Natural killer cell treated with Interleukin-12 subunit alpha and Interleukin-12 subunit beta and Interleukin-15 and Interleukin-18, amount 100 ng/mL, for 72 hours (primary cell): Measurements from ENCODE around the gene GTF2F1. TPM values are rescaled to one million over a fixed set of nuclear protein-coding genes. Genes with fewer than 3 reads are reported as not detected.
"Not testable (repeated sequence)": the region's sequence is repeated elsewhere in the genome, so short reads cannot be mapped to it uniquely, and the experiment has no call there.

Experiments used
- ATAC-seq, 2 donors: fragments of 150-1000 bp; cut with Tn5 transposase in 1 of 2; sonication (Bioruptor Pico), chemical (Tn5 transposase) in 1 of 2; 2 replicates each; pipeline ENCODE4 v1.10.0; 2021
- DNase-seq: peaks from one replicate; pipeline ENCODE4 v3.0.0; 2022; ENCODE audit warnings: low spot score
- H3K27ac Mint-ChIP-seq, 2 donors: 1 replicate in 1 of 2; 2 replicates in 1 of 2; pipeline ENCODE4 v1.8.0; 2022; ENCODE audit warnings: mixed read lengths in 2 of 2, mild to moderate bottlenecking in 1 of 2, moderate library complexity in 1 of 2
- H3K27me3 Mint-ChIP-seq, 2 donors: 1 replicate in 1 of 2; 2 replicates in 1 of 2; pipeline ENCODE4 v1.8.0; 2022; ENCODE audit warnings: mixed read lengths in 2 of 2
- H3K36me3 Mint-ChIP-seq: one replicate; pipeline ENCODE4 v1.8.0; 2022; ENCODE audit warnings: mixed read lengths
- H3K4me1 Mint-ChIP-seq, 2 donors: 1 replicate in 1 of 2; 2 replicates in 1 of 2; pipeline ENCODE4 v1.8.0; 2022; ENCODE audit warnings: low read depth in 2 of 2, mixed read lengths in 2 of 2, mild to moderate bottlenecking in 1 of 2
- H3K4me3 Mint-ChIP-seq: one replicate; pipeline ENCODE4 v1.8.0; 2022; ENCODE audit warnings: mixed read lengths
- H3K9me3 Mint-ChIP-seq: 2 replicates; pipeline ENCODE4 v1.8.0; 2022; ENCODE audit warnings: mixed read lengths
- total RNA-seq, 2 donors: library from RNA; stranded (reverse); gene quantifications; one replicate each; pipeline ENCODE4 v1.2.3, GENCODE V29; 2022

GTF2F1 gene
- total RNA-seq, 2 donors from 2014 or later, result 71.1 to 72.6 TPM

DNA sequence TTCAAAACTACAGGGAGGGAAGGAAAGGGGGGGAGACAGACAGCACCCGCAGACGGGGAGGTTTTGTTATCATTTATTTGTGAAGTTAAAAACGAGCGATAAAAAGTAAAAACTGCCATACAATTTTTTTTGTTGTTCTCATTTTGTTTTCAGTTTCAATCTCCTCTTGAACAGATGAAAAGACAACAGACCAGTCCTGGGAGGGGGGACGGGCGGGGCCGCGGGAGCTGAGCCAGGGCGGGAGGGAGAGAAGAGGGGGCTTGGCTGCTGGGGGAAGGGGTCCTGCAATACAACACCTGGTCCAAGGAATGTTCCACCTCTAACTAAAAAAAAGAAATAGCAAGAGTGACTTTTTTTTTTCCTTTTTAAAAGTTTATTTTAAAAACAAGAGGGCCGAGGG is 20.3 kb upstream of the GTF2F1 start:
- Mint-ChIP-seq H3K36me3 (no peaks in the 10 kb centered on the region), H3K27me3 (no peaks in the 10 kb centered on the region), H3K9me3 (no peaks in the 10 kb centered on the region), H3K27ac (no peak overlapping the region), H3K4me3 (no peak overlapping the region), H3K4me1 (no peaks in the 10 kb centered on the region)
- no peak for DNase-seq
- ATAC-seq, result no peak

DNA sequence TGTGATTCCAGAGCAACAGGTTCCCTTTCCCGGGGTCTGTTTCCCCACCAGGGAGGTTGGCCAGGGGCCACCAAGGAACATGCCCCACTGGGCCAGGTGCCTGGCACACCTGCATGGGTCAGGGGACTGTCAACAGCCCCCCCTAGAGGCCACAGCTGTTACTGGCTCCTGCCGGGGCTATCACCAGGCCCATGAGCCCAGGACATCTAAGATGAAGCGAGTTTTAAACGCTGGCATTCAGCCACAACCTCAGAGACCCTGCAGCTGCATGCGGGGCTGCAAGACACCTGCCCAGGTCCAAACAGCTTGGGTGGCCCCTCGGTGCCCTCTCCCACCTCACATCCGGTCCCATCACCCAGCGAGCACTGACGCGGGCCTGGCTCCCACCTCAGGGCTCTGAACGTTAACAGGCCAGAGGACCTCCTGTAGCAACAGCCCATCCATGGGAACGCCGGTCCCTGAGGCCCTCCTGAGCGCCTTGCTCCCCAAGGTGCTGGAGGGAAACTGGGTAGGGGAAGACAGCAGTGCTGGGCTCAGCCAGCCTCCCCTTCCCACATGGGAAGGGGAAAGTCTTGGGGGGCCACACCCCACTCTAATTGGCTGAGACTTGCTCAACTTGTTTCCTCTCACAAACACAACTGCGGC is 19.6 kb upstream of the GTF2F1 start:
- no peaks in the 10 kb centered on the region for H3K9me3 Mint-ChIP-seq
- ATAC-seq (peak; percentile 34 to 50), DNase-seq (no peak)
- no peak overlapping the region for H3K4me3 Mint-ChIP-seq
- H3K27me3 Mint-ChIP-seq, result no peaks in the 10 kb centered on the region
- H3K36me3 Mint-ChIP-seq, result no peaks in the 10 kb centered on the region
- no peaks in the 10 kb centered on the region for H3K4me1 Mint-ChIP-seq
- H3K27ac Mint-ChIP-seq, result no peak overlapping the region

DNA sequence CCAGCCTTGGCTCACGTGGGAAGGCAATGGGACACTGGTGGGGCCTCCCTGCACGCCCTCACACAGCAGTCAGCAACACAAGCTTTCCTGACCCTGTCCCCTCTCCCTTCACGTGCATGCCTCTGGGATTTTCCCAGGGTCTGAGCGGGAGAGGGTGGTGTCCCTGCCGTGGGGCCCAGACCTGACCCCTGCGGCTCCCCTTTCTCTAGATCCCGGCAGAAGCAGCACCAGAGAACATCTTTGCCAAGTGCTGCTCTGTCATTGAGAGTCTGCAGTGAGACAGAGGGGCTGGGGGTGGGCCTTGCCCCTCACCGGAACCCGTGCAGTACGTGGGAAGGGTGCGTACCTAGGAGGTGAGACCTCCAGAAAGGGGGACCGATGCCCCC is 19.1 kb upstream of the GTF2F1 start:
- Mint-ChIP-seq H3K4me3 (no peak overlapping the region), H3K36me3 (no peaks in the 10 kb centered on the region), H3K27ac (no peak overlapping the region), H3K9me3 (no peaks in the 10 kb centered on the region), H3K27me3 (no peaks in the 10 kb centered on the region), H3K4me1 (no peaks in the 10 kb centered on the region)
- ATAC-seq, result peak in 1 of 2 donors; percentile 19
- DNase-seq, result no peak

DNA sequence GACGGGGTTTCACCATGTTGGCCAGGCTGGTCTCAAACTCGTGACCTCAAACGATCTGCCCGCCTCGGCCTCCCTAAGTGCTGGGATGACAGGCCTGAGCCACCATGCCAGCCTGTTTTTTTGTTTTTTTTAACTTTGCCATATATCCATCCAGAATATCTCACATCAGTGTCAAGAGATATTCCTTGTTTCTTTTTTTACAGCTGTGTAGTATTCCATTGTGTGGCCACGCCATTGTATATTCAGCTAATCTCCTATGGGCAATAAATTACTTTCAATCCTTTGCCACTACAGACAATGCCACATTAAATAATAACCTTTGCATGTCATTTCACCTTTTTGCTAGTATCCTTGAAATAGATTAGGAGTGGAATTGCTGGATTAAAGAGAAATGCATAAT is 16.4 kb upstream of the GTF2F1 start:
- no peak overlapping the region for H3K27ac Mint-ChIP-seq
- no peaks in the 10 kb centered on the region for H3K36me3 Mint-ChIP-seq
- H3K9me3 Mint-ChIP-seq, result no peaks in the 10 kb centered on the region
- no peaks in the 10 kb centered on the region for H3K27me3 Mint-ChIP-seq
- H3K4me3 Mint-ChIP-seq, result no peak overlapping the region
- no peak for DNase-seq
- H3K4me1 Mint-ChIP-seq, result no peaks in the 10 kb centered on the region
- no peak for ATAC-seq

DNA sequence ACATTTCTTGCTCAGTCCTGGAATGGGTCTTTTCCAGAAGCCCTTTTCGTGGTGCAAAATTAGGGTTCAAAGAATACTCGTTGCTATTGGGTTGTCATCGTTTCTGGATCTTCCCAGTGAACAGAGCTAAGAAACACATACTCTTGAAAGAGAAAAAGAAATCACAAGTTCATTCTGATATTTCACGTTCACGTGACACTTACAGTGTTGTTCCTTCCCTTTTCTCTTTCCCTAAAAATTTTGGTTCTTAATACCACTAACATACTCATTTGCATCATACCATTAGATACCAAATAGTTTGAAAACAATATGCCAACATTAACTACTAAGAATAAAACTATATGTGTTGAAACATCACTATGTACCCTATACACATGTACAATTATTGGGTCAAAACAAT is 13.4 kb upstream of the GTF2F1 start:
- Mint-ChIP-seq H3K27me3 (no peaks in the 10 kb centered on the region), H3K4me3 (no peak overlapping the region), H3K36me3 (no peaks in the 10 kb centered on the region), H3K4me1 (no peaks in the 10 kb centered on the region), H3K9me3 (no peaks in the 10 kb centered on the region), H3K27ac (no peak overlapping the region)
- DNase-seq, result no peak
- no peak for ATAC-seq

DNA sequence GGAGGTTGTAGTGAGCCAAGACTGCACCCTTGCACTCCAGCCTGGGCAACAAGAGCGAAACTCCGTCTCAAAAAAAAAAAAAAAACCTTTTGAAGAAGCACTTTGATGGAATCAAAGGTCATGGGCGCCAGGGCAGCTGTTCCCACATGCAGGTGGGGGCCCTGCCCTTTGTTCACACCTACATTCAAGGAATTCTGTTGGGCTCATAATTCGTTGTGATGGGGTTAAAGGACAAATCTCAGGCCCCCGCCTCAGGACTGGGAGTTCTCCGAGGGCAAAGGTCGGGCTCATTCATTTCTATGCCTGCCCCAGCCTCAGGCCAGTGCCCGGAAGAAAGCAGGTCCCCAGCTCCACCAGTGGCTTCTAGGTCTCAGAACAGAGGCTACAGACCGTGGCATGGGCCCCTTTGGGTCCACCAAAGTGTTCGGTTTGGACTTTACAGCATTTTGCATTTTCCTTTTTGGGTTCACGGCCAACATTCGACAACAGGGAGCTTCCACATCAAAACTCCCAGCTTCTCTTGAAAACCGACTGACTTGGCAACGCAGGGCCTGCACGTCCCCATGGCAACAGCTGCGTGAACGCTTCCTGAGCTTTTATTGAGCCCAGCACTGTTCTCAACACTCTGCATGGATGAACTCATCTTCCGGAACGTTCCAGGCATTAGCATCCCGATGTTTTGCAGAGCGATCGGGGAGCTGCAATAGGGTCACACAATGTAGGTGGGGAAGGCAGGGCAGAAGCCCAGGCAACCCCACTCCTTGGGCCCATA is 10.1 kb upstream of the GTF2F1 start:
- no peak overlapping the region for H3K27ac Mint-ChIP-seq
- no peaks in the 10 kb centered on the region for H3K4me1 Mint-ChIP-seq
- no peaks in the 10 kb centered on the region for H3K36me3 Mint-ChIP-seq
- H3K9me3 Mint-ChIP-seq, result no peaks in the 10 kb centered on the region
- ATAC-seq, result no peak
- H3K4me3 Mint-ChIP-seq, result no peak overlapping the region
- no peak for DNase-seq
- no peaks in the 10 kb centered on the region for H3K27me3 Mint-ChIP-seq

DNA sequence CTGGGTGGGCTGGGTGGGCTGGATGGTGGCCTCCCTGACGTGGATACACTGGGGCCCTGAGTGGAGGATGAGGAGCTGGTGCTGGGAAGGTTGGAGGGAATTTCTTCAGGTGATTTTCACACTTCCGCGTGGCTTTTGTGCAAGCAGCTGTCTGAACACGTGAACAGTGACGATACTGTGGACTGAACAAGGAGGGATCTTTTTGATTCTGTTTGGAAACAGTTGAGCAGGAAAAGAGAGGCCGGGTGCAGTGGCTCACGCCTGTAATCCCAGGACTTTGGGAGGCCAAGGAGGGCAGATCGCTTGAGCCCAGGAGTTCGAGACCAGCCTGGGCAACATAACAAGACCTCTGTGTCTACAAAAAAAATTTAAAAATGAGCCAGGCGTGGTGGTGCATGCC is 9.1 kb upstream of the GTF2F1 start:
- Mint-ChIP-seq H3K27me3 (no peaks in the 10 kb centered on the region), H3K36me3 (no peaks in the 10 kb centered on the region), H3K9me3 (no peaks in the 10 kb centered on the region), H3K27ac (no peak overlapping the region), H3K4me1 (no peaks in the 10 kb centered on the region), H3K4me3 (no peak overlapping the region)
- DNase-seq, result no peak
- ATAC-seq, result no peak

DNA sequence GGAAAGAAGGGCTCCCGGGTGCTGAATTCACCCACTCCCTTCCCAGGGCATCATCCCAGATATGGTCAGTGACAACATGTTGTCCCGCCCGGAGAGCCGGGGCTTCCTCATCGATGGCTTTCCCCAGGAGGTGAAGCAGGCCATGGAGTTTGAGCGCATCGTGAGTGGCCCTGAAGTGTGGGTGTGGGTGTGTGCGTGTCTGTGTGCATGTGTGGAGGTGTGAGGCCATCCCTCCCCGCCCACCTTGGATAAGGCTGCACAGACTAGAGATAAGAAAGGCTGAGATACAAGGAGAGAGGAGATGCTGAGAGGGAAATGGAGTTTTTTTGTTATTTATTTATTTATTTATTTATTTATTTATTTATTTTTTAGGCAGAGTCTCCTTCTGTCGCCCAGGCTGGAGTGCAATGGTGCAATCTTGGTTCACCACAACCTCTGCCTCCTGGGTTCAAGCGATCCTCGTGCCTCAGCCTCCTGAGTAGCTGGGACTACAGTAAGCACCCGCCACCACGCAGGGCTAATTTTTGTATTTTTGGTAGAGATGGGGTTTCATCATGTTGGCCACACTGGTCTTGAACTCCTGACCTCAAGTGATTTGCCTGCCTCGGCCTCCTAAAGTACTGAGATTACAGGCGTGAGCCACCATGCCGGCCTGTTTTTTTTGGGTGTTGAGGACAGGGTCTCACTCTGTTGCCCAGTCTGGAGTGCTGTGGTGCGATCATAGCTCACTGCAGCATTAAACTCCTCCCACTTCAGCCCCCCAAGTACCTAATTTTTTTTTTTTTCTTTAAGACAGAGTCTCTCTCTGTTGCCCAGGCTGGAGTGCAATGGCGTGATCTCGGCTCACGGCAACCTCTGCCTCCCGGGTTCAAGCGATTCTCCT is 7.3 kb upstream of the GTF2F1 start:
- not testable (repeated sequence) for H3K27me3 Mint-ChIP-seq, ATAC-seq, H3K4me3 Mint-ChIP-seq, H3K27ac Mint-ChIP-seq, DNase-seq, H3K9me3 Mint-ChIP-seq, H3K36me3 Mint-ChIP-seq, H3K4me1 Mint-ChIP-seq

DNA sequence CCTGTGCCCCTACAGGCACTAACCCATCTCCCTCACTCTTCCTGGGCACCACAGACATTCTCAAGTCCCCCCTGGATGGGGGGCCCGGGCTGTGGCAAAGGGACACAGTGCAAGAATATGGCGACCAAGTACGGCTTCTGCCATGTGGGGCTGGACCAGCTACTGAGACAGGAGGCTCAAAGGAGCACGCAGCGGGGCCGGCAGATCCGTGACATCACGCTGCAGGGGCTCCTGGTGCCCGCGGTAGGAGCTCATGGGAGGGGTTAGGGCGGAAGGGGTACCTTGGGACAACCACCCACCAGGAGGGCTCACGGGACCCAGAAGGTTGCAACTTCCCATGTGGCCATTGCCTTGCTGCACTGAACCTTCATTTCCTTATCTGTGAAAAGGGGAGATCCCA is 3.3 kb upstream of the GTF2F1 start:
- Mint-ChIP-seq H3K27ac (no peak overlapping the region), H3K4me3 (no peak overlapping the region), H3K9me3 (no peaks in the 10 kb centered on the region), H3K27me3 (no peaks in the 10 kb centered on the region), H3K4me1 (peaks cover 20 to 21% of the 10 kb centered on the region in 2 donors), H3K36me3 (no peaks in the 10 kb centered on the region)
- no peak for DNase-seq
- ATAC-seq, result no peak

DNA sequence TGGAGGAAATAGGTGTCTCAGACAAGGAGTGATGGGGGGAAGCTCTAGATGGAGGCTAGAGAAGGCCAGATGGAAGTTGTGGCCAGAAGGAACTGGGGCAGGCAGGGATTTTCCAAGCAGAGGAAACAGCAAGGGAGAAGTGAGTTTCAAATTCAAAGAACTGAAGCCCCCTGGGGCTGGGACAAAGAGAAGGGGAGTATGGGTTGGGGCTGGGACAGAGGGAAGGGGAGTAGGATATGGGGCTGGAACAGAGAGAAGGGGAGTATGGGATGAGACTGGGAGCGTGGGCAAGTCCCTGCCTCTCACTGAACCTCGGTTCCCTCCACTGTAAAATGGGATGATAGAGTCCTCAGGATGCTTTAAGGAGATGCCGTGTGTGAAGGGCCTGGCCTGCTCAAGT is 1.9 kb upstream of the GTF2F1 start:
- H3K36me3 Mint-ChIP-seq, result no peaks in the 10 kb centered on the region
- H3K27me3 Mint-ChIP-seq, result no peaks in the 10 kb centered on the region
- H3K27ac Mint-ChIP-seq, result peak overlapping the region; percentile 92 to 94
- H3K4me1 Mint-ChIP-seq, result peaks cover 20 to 25% of the 10 kb centered on the region in 2 donors
- no peaks in the 10 kb centered on the region for H3K9me3 Mint-ChIP-seq
- H3K4me3 Mint-ChIP-seq, result peak overlapping the region; percentile 59
- no peak for ATAC-seq
- no peak for DNase-seq

DNA sequence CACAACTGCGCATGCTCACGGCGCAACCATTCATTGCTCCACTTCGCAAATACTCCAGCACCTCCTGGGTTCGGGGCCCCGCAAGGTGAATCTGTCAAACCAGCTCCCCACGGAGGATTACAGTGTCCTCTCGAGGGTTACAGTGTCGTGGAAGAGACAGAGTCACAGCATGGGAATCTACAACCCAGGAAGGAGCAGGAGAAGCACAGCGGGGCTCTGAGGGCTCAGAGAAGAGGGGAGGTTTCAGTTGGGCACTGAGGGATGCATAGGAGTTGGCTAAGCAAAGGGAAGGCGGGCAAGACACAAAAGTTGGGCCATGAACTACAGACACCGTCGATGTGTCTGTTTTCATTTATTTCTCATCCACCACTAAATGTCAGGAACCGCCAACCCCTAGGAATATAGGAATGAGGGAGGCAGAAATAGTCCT is 1.0 kb upstream of the GTF2F1 start:
- no peak for DNase-seq
- Mint-ChIP-seq H3K4me1 (peaks cover 20 to 25% of the 10 kb centered on the region in 2 donors), H3K9me3 (no peaks in the 10 kb centered on the region), H3K4me3 (peak overlapping the region; percentile 94), H3K27me3 (no peaks in the 10 kb centered on the region), H3K27ac (peak overlapping the region; percentile 92 to 94), H3K36me3 (no peaks in the 10 kb centered on the region)
- no peak for ATAC-seq

DNA sequence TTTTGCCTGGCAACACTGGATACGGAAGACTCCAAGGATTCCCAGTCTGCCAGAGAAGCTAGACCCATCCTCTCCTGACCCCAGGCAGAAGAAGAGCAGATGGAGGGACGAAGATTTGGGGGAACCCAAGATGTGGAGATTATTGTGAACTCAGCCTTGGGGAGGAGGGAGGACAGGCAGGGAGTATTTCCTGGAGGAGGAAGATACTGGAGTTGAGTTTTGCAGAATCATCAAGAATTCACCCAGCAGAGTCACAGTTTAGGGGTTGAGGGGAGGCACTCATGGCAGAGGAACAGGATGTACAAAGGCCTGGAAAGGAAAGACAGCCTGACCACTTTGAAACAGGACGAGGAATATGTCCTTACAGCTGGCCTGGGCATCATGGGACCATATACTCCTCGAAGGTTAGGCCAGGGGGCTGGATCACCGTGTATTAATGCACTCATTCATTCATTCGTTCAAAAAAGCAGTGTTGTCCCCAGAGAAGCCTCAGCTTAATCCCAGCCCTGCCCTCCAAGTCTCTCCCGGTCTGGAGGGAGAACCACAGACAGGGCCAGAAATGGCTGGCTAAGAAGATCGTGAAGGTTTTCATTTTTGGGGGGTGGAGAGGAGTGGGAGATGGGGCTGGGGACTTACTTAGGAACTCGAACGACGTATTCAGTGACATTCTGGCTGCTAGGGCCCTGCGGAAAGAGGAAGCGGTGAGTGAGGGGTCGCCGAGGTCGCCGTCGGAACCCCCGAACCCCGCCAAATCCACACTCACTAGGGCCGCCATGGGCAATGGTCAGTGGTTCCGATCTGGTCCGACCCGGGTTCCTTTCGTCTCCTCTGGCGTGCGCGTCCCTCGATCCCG is 517 bp downstream of the GTF2F1 start:
- H3K9me3 Mint-ChIP-seq, result no peaks in the 10 kb centered on the region
- peak overlapping the region; percentile 94 for H3K4me3 Mint-ChIP-seq
- peak overlapping the region; percentile 92 to 94 for H3K27ac Mint-ChIP-seq
- DNase-seq, result no peak
- ATAC-seq, result no peak
- no peaks in the 10 kb centered on the region for H3K27me3 Mint-ChIP-seq
- H3K36me3 Mint-ChIP-seq, result peaks cover 4% of the 10 kb centered on the region
- peaks cover 20 to 29% of the 10 kb centered on the region in 2 donors for H3K4me1 Mint-ChIP-seq

DNA sequence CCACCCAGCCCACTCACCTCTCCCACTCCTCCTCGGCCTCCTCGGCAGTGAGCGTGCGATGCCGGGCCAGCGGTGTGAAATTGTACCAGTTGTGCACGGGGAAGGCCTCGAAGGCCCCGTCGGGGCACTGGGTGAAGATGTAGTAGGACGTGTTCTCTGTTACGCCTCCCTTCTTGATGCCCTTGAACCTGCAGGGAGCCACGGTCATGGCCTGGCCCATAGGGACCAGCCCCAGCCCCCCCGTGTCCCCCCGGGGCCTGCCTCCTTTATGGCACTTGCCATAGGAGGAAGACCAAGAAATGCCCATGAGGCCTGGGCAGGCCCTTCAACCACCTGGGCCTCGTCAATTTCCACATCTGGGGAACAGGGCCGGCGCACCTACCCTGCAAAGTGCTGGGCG is 5.6 kb downstream of the GTF2F1 start:
- H3K4me1 Mint-ChIP-seq, result peaks cover 9 to 16% of the 10 kb centered on the region in 2 donors

More for the DNA sequence above, 5.6 kb downstream of the GTF2F1 start:
- DNase-seq (no peak), ATAC-seq (no peak)
- Mint-ChIP-seq H3K27ac (no peak overlapping the region), H3K27me3 (no peaks in the 10 kb centered on the region), H3K4me3 (no peak overlapping the region), H3K36me3 (peaks cover 4% of the 10 kb centered on the region), H3K9me3 (no peaks in the 10 kb centered on the region)
